ENCODE measurements around the gene ELMOD3. TPM values are rescaled to one million over a fixed set of nuclear protein-coding genes. Genes with fewer than 3 reads are reported as not detected.

Gene ELMOD3
- polyA plus RNA-seq, 1 donor (not counting 4 experiments of a cell fraction or from before 2014, with no cell fraction given), result 20.1 TPM

- H3K4me2 ChIP-seq (ENCODE audit: control insufficient read depth, extremely low read depth, insufficient read depth, low read depth, low read length), result no peak overlapping the region
- DNase-seq (ENCODE audit: low read depth, low spot score) (no peak), FAIRE-seq (no peak)
- H3K36me3 ChIP-seq (ENCODE audit: control insufficient read depth in 2 of 2, extremely low read depth in 1 of 2, insufficient read depth in 2 of 2, low read length in 2 of 2), result peaks cover 8 to 17% of the 10 kb centered on the region in 2 experiments
- no peaks in the 10 kb centered on the region for H3K9me1 ChIP-seq (ENCODE audit: control insufficient read depth, extremely low read depth, insufficient read depth, low read length)
- no peaks in the 10 kb centered on the region for H3K9me3 ChIP-seq (ENCODE audit: control insufficient read depth, low read depth, low read length)
- dilution Hi-C loops (cut with MboI; ENCODE audit: extremely low pct_ligation_motif_present, low sequenced_read_pairs), result no loop called here
- H3K79me2 ChIP-seq (ENCODE audit: control insufficient read depth, insufficient read depth, low read length), result no peaks in the 10 kb centered on the region
- H2AFZ ChIP-seq (ENCODE audit: control insufficient read depth, low read length), result no peak overlapping the region
- TF ChIP-seq EZH2 (IDR thresholded peaks at IDR 0.05; ENCODE audit: low read length) (no peak), CTCF (optimal IDR thresholded peaks at IDR 0.05 in 1 of 3, IDR thresholded peaks at IDR 0.05 in 1 of 3, conservative IDR thresholded peaks at IDR 0.05 in 1 of 3; ENCODE audit: extremely low read depth in 1 of 3, insufficient read depth in 2 of 3, low read length in 3 of 3) (no peak)
- no peaks in the 10 kb centered on the region for H3K27me3 ChIP-seq (ENCODE audit: control insufficient read depth, extremely low read depth, insufficient read depth, low read length)
- no peak overlapping the region for H3K4me3 ChIP-seq (ENCODE audit: control insufficient read depth in 2 of 3, extremely low read depth in 1 of 3, insufficient read depth in 2 of 3, low read depth in 1 of 3, low read length in 3 of 3)
- H4K20me1 ChIP-seq (ENCODE audit: control insufficient read depth, extremely low read depth, insufficient read depth, low read length), result no peaks in the 10 kb centered on the region
- H3K27ac ChIP-seq (ENCODE audit: control insufficient read depth, insufficient read depth, low read length), result no peak overlapping the region
- no peak overlapping the region for H3K9ac ChIP-seq (ENCODE audit: control insufficient read depth, extremely low read depth, insufficient read depth, low read length)
- no peaks in the 10 kb centered on the region for H3K4me1 ChIP-seq (ENCODE audit: control insufficient read depth, extremely low read depth, insufficient read depth, low read length)
Observed at GRCh38 chr2:85383850-85384249, 29.3 kb downstream of the ELMOD3 start.

- Histone ChIP-seq H3K4me1 (ENCODE audit: control insufficient read depth, extremely low read depth, insufficient read depth, low read length) (no peaks in the 10 kb centered on the region), H3K9me1 (ENCODE audit: control insufficient read depth, extremely low read depth, insufficient read depth, low read length) (no peaks in the 10 kb centered on the region), H3K9ac (ENCODE audit: control insufficient read depth, extremely low read depth, insufficient read depth, low read length) (no peak overlapping the region), H3K4me2 (ENCODE audit: control insufficient read depth, extremely low read depth, insufficient read depth, low read depth, low read length) (no peak overlapping the region), H3K27me3 (ENCODE audit: control insufficient read depth, extremely low read depth, insufficient read depth, low read length) (no peaks in the 10 kb centered on the region), H3K9me3 (ENCODE audit: control insufficient read depth, low read depth, low read length) (no peaks in the 10 kb centered on the region), H3K36me3 (ENCODE audit: control insufficient read depth in 2 of 2, extremely low read depth in 1 of 2, insufficient read depth in 2 of 2, low read length in 2 of 2) (peaks cover 21 to 27% of the 10 kb centered on the region in 2 experiments), H3K79me2 (ENCODE audit: control insufficient read depth, insufficient read depth, low read length) (no peaks in the 10 kb centered on the region), H4K20me1 (ENCODE audit: control insufficient read depth, extremely low read depth, insufficient read depth, low read length) (no peaks in the 10 kb centered on the region), H2AFZ (ENCODE audit: control insufficient read depth, low read length) (no peak overlapping the region), H3K27ac (ENCODE audit: control insufficient read depth, insufficient read depth, low read length) (no peak overlapping the region), H3K4me3 (ENCODE audit: control insufficient read depth in 2 of 3, extremely low read depth in 1 of 3, insufficient read depth in 2 of 3, low read depth in 1 of 3, low read length in 3 of 3) (no peak overlapping the region)
- FAIRE-seq, result no peak
- TF ChIP-seq CTCF (optimal IDR thresholded peaks at IDR 0.05 in 1 of 3, IDR thresholded peaks at IDR 0.05 in 1 of 3, conservative IDR thresholded peaks at IDR 0.05 in 1 of 3; ENCODE audit: extremely low read depth in 1 of 3, insufficient read depth in 2 of 3, low read length in 3 of 3) (no peak), EZH2 (IDR thresholded peaks at IDR 0.05; ENCODE audit: low read length) (no peak)
- dilution Hi-C loops (cut with MboI; ENCODE audit: extremely low pct_ligation_motif_present, low sequenced_read_pairs), result no loop called here
- DNase-seq (ENCODE audit: low read depth, low spot score), result no peak
Observed at GRCh38 chr2:85385746-85386145, 31.2 kb downstream of the ELMOD3 start.

Measured in keratinocyte (primary cell).